SK-N-SH treated with all-trans-retinoic acid at 6 μM for 48 hours (cell line): ENCODE measurements around the gene RIMBP2.

ENCODE experiments used
- ARNTL ChIP-seq: fragments of 450-650 bp; formaldehyde crosslinking; IDR thresholded peaks from 2 replicates; pipeline ENCODE4 v1.5.0; 2020; ENCODE audit warnings: low read depth, mild to moderate bottlenecking, moderate library complexity, borderline replicate concordance
- ESRRG ChIP-seq: fragments of 250-450 bp; sonication (Bioruptor Pico); IDR thresholded peaks from 2 replicates; pipeline ENCODE4 v1.6.1; 2021; ENCODE audit warnings: mild to moderate bottlenecking
- GLIS3 ChIP-seq: fragments of 250-450 bp; sonication (Bioruptor Pico); IDR thresholded peaks from 2 replicates; pipeline ENCODE4 v1.5.0; 2020; ENCODE audit warnings: mild to moderate bottlenecking, moderate library complexity
- ISL1 ChIP-seq: fragments of 250-450 bp; sonication (Bioruptor Pico); IDR thresholded peaks from 2 replicates; pipeline ENCODE4 v2.1.2; 2022; ENCODE audit warnings: mild to moderate bottlenecking, moderate library complexity
- OSR1 ChIP-seq: fragments of 250-450 bp; sonication (Bioruptor Pico); IDR thresholded peaks from 2 replicates; pipeline ENCODE4 v1.8.0; 2022; ENCODE audit warnings: moderate library complexity, mild to moderate bottlenecking, inconsistent platforms
- SNAI2 ChIP-seq: fragments of 250-450 bp; sonication (Bioruptor Pico); IDR thresholded peaks from 2 replicates; pipeline ENCODE4 v1.5.0; 2020; ENCODE audit warnings: mild to moderate bottlenecking, moderate library complexity
- TOX ChIP-seq: fragments of 250-450 bp; sonication (Bioruptor Pico); IDR thresholded peaks from 2 replicates; pipeline ENCODE4 v1.8.0; 2021; ENCODE audit warnings: mild to moderate bottlenecking, moderate library complexity, borderline replicate concordance
- ZNF70 ChIP-seq: fragments of 450-650 bp; formaldehyde crosslinking; IDR thresholded peaks from 2 replicates; pipeline ENCODE4 v1.5.0; 2020; ENCODE audit warnings: mild to moderate bottlenecking, moderate library complexity
- ZNF8 ChIP-seq: fragments of 450-650 bp; formaldehyde crosslinking; IDR thresholded peaks from 2 replicates; pipeline ENCODE4 v1.5.0; 2020; ENCODE audit warnings: mild to moderate bottlenecking, moderate library complexity
- TF ChIP-seq, protein P1 (sequence below): fragments of 250-450 bp; sonication (Bioruptor Pico); IDR thresholded peaks from 2 replicates; pipeline ENCODE4 v1.8.0; 2020; ENCODE audit warnings: mild to moderate bottlenecking, moderate library complexity, borderline replicate concordance
- TF ChIP-seq, protein P2 (sequence below): fragments of 250-450 bp; sonication (Bioruptor Pico); IDR thresholded peaks from 2 replicates; pipeline ENCODE4 v1.5.1; 2020; ENCODE audit warnings: low read depth, mild to moderate bottlenecking, moderate library complexity
- TF ChIP-seq, protein P3 (sequence below): fragments of 250-450 bp; sonication (Bioruptor Pico); IDR thresholded peaks from 2 replicates; pipeline ENCODE4 v1.5.1; 2021; ENCODE audit warnings: mild to moderate bottlenecking, moderate library complexity

DNA sequence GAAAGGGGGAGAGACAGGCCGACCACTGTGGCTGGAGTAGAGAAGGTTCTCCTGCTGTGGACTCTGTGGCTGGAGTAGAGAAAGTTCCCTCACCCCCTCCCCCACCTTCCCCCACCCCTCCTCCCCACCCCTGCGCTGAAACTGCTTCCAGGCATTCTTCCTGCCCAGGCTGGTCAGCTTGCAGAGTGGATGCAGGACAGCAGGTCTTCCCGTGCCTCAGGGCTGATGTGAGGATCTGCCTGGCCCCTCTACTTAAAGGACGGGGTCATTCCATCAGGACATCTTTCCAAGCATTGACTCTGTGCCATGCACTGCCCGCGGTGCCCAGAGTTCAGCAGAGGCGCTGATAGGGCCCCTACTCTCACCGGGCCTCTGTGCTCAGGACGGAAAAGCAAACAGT lies 13.2 kb upstream of the RIMBP2 start:
- TF ChIP-seq, protein P1, sequence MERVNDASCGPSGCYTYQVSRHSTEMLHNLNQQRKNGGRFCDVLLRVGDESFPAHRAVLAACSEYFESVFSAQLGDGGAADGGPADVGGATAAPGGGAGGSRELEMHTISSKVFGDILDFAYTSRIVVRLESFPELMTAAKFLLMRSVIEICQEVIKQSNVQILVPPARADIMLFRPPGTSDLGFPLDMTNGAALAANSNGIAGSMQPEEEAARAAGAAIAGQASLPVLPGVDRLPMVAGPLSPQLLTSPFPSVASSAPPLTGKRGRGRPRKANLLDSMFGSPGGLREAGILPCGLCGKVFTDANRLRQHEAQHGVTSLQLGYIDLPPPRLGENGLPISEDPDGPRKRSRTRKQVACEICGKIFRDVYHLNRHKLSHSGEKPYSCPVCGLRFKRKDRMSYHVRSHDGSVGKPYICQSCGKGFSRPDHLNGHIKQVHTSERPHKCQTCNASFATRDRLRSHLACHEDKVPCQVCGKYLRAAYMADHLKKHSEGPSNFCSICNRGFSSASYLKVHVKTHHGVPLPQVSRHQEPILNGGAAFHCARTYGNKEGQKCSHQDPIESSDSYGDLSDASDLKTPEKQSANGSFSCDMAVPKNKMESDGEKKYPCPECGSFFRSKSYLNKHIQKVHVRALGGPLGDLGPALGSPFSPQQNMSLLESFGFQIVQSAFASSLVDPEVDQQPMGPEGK (CRISPR knock-in tag): no peak
- TF ChIP-seq, protein P2, sequence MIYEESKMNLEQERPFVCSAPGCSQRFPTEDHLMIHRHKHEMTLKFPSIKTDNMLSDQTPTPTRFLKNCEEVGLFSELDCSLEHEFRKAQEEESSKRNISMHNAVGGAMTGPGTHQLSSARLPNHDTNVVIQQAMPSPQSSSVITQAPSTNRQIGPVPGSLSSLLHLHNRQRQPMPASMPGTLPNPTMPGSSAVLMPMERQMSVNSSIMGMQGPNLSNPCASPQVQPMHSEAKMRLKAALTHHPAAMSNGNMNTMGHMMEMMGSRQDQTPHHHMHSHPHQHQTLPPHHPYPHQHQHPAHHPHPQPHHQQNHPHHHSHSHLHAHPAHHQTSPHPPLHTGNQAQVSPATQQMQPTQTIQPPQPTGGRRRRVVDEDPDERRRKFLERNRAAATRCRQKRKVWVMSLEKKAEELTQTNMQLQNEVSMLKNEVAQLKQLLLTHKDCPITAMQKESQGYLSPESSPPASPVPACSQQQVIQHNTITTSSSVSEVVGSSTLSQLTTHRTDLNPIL (CRISPR knock-in tag): no peak
- TF ChIP-seq GLIS3 (CRISPR knock-in tag) (no peak), ZNF8 (CRISPR knock-in tag) (no peak), ZNF70 (CRISPR knock-in tag) (no peak), ISL1 (CRISPR knock-in tag) (no peak), OSR1 (CRISPR knock-in tag) (no peak), TOX (no peak), ARNTL (CRISPR knock-in tag) (no peak), SNAI2 (CRISPR knock-in tag) (no peak), ESRRG (no peak)
- TF ChIP-seq, protein P3, sequence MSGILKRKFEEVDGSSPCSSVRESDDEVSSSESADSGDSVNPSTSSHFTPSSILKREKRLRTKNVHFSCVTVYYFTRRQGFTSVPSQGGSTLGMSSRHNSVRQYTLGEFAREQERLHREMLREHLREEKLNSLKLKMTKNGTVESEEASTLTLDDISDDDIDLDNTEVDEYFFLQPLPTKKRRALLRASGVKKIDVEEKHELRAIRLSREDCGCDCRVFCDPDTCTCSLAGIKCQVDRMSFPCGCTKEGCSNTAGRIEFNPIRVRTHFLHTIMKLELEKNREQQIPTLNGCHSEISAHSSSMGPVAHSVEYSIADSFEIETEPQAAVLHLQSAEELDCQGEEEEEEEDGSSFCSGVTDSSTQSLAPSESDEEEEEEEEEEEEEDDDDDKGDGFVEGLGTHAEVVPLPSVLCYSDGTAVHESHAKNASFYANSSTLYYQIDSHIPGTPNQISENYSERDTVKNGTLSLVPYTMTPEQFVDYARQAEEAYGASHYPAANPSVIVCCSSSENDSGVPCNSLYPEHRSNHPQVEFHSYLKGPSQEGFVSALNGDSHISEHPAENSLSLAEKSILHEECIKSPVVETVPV: no peak
